Endodermal cell (in vitro differentiated cells): Measurements from ENCODE around the gene FILIP1L. TPM values are rescaled to one million over a fixed set of nuclear protein-coding genes. Genes with fewer than 3 reads are reported as not detected.

Source experiments
- DNase-seq: peaks from one replicate; pipeline ENCODE4 v3.0.0-alpha.2; 2017
- H3K27ac ChIP-seq: 2 replicates; pipeline ENCODE4 v1.5.1; 2013; ENCODE audit warnings: mild to moderate bottlenecking, low read depth, low read length, moderate library complexity
- H3K27me3 ChIP-seq: 2 replicates; pipeline ENCODE4 v1.6.1; 2013; ENCODE audit warnings: mild to moderate bottlenecking, low read length, moderate library complexity; ENCODE audit not compliant: insufficient read depth, control insufficient read depth, poor library complexity, severe bottlenecking
- H3K36me3 ChIP-seq: 2 replicates; pipeline ENCODE4 v1.7.0; 2013; ENCODE audit warnings: mild to moderate bottlenecking, low read length, moderate library complexity; ENCODE audit not compliant: control insufficient read depth, insufficient read depth
- H3K4me1 ChIP-seq: one replicate; pipeline ENCODE4 v1.7.0; 2013; ENCODE audit warnings: low read length; ENCODE audit not compliant: control insufficient read depth, insufficient read depth
- H3K4me3 ChIP-seq: 2 replicates; pipeline ENCODE4 v1.5.1; 2013; ENCODE audit warnings: mild to moderate bottlenecking, low read length, moderate library complexity
- H3K9ac ChIP-seq: 2 replicates; pipeline ENCODE4 v1.6.1; 2013; ENCODE audit warnings: mild to moderate bottlenecking, low read length, moderate library complexity; ENCODE audit not compliant: poor library complexity, severe bottlenecking; ENCODE audit errors: extremely low read depth
- H3K9me3 ChIP-seq: 2 replicates; pipeline ENCODE4 v1.6.1; 2013; ENCODE audit warnings: mild to moderate bottlenecking, low read length, moderate library complexity; ENCODE audit not compliant: control insufficient read depth
- H3K27ac Mint-ChIP-seq: 2 replicates; pipeline ENCODE4 v1.8.0; 2020; ENCODE audit warnings: mixed read lengths
- H3K27me3 Mint-ChIP-seq: 2 replicates; pipeline ENCODE4 v1.8.0; 2021; ENCODE audit warnings: mild to moderate bottlenecking, mixed read lengths; ENCODE audit not compliant: insufficient read depth
- H3K36me3 Mint-ChIP-seq: 2 replicates; pipeline ENCODE4 v1.8.0; 2020; ENCODE audit warnings: low read depth, mixed read lengths
- H3K4me1 Mint-ChIP-seq: 2 replicates; pipeline ENCODE4 v1.8.0; 2020; ENCODE audit warnings: mixed read lengths
- H3K4me3 Mint-ChIP-seq: 2 replicates; pipeline ENCODE4 v1.8.0; 2020; ENCODE audit warnings: mild to moderate bottlenecking, moderate library complexity, mixed read lengths
- H3K9me3 Mint-ChIP-seq: 2 replicates; pipeline ENCODE4 v1.8.0; 2020; ENCODE audit warnings: mild to moderate bottlenecking, mixed read lengths
- WGBS, 2 experiments: methylation state at CpG; one replicate each; pipeline versions ENCODE4 v1.1.5 to v1.1.7; 2013; ENCODE audit warnings: missing lambda C conversion rate in 2 of 2, mixed read lengths in 1 of 2; ENCODE audit not compliant: insufficient coverage in 1 of 2, insufficient read length in 1 of 2; 5-methylcytosine and 5-hydroxymethylcytosine counted together
- total RNA-seq, 2 donors: library from RNA; stranded (reverse); fragmentation: NEBNext Ultra II Directional in 1 of 2; extraction: Animal tissue kit (Norgen Biotek cat#: 25700) in 1 of 2; gene quantifications; 2 replicates in 1 of 2; 3 replicates in 1 of 2; pipeline ENCODE4 v1.2.1, GENCODE V29; 2021
- TF ChIP-seq, protein P1 (sequence below): fragments of 200-600 bp; sonication (generic); conservative IDR thresholded peaks from 2 replicates; pipeline ENCODE4 v1.5.0; 2021; ENCODE audit warnings: antibody characterized with exemption, mild to moderate bottlenecking

Gene FILIP1L
- total RNA-seq, 2 donors from 2014 or later = 0.84 to 2.5 TPM

DNA sequence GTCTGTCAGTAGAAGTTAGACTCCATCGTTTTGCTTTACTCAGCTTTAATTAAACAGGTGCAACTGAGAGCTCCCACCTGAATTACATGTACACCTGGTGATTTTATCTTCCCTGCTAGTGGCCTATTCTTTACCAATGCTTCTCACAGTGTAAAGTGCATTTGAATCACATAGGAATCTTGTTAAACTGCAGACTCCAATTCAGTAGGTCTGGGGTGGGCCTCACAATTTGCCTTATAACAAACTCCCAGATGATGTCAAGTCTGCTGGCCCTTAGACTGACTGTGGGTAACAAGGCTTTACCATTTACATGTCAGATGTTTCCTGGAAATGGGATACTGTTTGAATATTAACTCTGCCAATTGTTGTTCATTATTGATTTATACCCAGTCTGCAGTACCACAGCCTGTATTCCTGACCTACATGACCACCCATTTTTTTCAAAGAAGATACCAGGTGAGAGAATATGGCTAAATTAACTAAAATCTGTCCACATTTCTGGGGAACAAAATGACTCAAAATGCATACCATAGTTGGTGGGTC, 259.5 kb downstream of the FILIP1L start:
- H3K4me3 ChIP-seq = no peak overlapping the region
- Mint-ChIP-seq H3K27ac (no peak overlapping the region), H3K9me3 (no peaks in the 10 kb centered on the region), H3K36me3 (no peaks in the 10 kb centered on the region), H3K27me3 (no peaks in the 10 kb centered on the region), H3K4me3 (no peak overlapping the region), H3K4me1 (peaks cover 3% of the 10 kb centered on the region)
- H3K4me1 ChIP-seq = no peaks in the 10 kb centered on the region
- H3K27ac ChIP-seq = no peak overlapping the region
- no peaks in the 10 kb centered on the region for H3K27me3 ChIP-seq
- H3K9me3 ChIP-seq = no peaks in the 10 kb centered on the region
- no peak overlapping the region for H3K9ac ChIP-seq
- TF ChIP-seq, protein P1, sequence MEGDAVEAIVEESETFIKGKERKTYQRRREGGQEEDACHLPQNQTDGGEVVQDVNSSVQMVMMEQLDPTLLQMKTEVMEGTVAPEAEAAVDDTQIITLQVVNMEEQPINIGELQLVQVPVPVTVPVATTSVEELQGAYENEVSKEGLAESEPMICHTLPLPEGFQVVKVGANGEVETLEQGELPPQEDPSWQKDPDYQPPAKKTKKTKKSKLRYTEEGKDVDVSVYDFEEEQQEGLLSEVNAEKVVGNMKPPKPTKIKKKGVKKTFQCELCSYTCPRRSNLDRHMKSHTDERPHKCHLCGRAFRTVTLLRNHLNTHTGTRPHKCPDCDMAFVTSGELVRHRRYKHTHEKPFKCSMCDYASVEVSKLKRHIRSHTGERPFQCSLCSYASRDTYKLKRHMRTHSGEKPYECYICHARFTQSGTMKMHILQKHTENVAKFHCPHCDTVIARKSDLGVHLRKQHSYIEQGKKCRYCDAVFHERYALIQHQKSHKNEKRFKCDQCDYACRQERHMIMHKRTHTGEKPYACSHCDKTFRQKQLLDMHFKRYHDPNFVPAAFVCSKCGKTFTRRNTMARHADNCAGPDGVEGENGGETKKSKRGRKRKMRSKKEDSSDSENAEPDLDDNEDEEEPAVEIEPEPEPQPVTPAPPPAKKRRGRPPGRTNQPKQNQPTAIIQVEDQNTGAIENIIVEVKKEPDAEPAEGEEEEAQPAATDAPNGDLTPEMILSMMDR = no peak
- no peak for DNase-seq
- H3K36me3 ChIP-seq = no peaks in the 10 kb centered on the region
- WGBS, 2 experiments = 80 to 81% methylated on average over 1 of the region's 1 CpG

DNA sequence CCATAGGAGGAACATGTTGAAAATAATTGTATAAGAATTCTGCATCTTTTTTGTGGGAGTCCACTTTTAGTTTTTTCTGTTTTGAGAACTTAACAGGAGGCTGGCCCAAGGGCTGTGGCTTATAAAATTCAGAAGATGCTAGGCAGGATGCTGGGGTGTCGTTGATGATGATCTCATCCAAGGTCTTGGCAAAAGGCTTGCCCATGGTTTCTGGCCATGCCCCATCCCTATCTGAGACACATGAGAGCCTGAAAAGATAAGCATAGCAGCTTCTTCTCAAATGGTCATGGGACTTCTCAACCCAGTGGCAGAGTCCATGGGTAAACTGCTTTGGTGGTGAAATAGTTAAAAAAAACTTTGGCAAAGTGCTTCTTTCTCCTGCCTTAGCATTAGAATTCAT, 261.4 kb downstream of the FILIP1L start:
- H3K9me3 ChIP-seq = no peaks in the 10 kb centered on the region
- TF ChIP-seq, protein P1 = no peak
- no peaks in the 10 kb centered on the region for H3K27me3 ChIP-seq
- DNase-seq = no peak
- H3K4me1 ChIP-seq = no peaks in the 10 kb centered on the region
- Mint-ChIP-seq H3K36me3 (no peaks in the 10 kb centered on the region), H3K27me3 (no peaks in the 10 kb centered on the region), H3K4me3 (no peak overlapping the region), H3K4me1 (peaks cover 3% of the 10 kb centered on the region), H3K9me3 (no peaks in the 10 kb centered on the region), H3K27ac (no peak overlapping the region)
- no peak overlapping the region for H3K4me3 ChIP-seq
- no peaks in the 10 kb centered on the region for H3K36me3 ChIP-seq
- WGBS, 2 experiments = 91 to 100% methylated on average over 1 of the region's 1 CpG
- no peak overlapping the region for H3K9ac ChIP-seq
- H3K27ac ChIP-seq = no peak overlapping the region

DNA sequence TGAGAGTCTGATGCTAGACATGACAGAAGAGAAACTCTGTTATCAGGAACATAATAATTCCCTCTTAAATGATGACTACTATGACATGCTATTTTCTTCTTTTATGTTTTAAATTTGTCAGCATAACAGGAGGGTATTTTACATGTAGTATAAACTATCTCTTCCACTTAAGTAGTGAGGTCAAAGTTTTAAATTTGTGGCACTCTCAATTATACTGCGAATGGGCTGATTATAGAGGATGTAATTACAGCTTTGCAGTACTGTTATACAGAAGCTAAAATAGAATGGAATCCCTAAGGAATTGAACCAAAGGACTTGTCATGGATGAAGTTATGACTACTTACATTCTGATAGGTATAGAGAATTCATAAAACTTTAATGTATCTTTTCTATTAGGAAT, 262.3 kb downstream of the FILIP1L start:
- H3K36me3 ChIP-seq = no peaks in the 10 kb centered on the region
- H3K27ac ChIP-seq = no peak overlapping the region
- Mint-ChIP-seq H3K4me1 (peaks cover 3% of the 10 kb centered on the region), H3K36me3 (no peaks in the 10 kb centered on the region), H3K9me3 (no peaks in the 10 kb centered on the region), H3K4me3 (no peak overlapping the region), H3K27me3 (no peaks in the 10 kb centered on the region), H3K27ac (no peak overlapping the region)
- H3K9ac ChIP-seq = no peak overlapping the region
- H3K9me3 ChIP-seq = no peaks in the 10 kb centered on the region
- no peak for DNase-seq
- TF ChIP-seq, protein P1 = no peak
- WGBS, 2 experiments = 100% methylated on average over 1 of the region's 1 CpG
- H3K27me3 ChIP-seq = no peaks in the 10 kb centered on the region
- no peaks in the 10 kb centered on the region for H3K4me1 ChIP-seq
- no peak overlapping the region for H3K4me3 ChIP-seq
